22Rv1 (cell line): ENCODE data around the gene AZIN2.
"Not testable (repeated sequence)": the region's sequence is repeated elsewhere in the genome, so short reads cannot be mapped to it uniquely, and the experiment has no call there.

Experiments used
- H3K27ac ChIP-seq: fragments of 450-650 bp; 2 replicates; pipeline ENCODE4 v1.5.1; 2017
- CTCF ChIP-seq: fragments of 450-650 bp; IDR thresholded peaks from 2 replicates; pipeline ENCODE4 v1.5.1; 2017; ENCODE audit warnings: mild to moderate bottlenecking
- ZFX ChIP-seq: fragments of 450-650 bp; IDR thresholded peaks from 2 replicates; pipeline ENCODE4 v1.6.1; 2017; ENCODE audit warnings: antibody characterized with exemption, borderline replicate concordance

The AZIN2 gene

DNA sequence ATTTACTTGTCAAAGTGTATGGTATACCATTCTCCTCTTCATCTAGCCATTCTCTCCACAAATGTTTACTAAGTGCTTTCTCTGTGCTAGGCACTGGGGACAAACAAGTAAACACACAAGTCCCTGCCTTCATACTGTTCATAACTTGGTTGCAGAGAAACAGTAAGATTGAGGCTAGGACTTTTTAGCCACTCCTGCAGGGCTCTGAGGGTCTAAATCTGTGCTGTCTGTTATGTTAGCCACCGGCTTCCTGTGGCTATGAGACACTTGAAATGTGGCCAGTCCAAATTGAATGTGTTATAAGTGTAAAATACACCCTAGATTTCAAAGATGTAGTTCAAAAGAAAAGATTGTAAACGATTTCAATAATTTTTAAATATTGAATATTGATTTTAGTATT, 50.2 kb downstream of the AZIN2 start:
- no peak for TF ChIP-seq ZFX

GRCh38 chr1:33132549-33132948, 51.6 kb downstream of the AZIN2 start:
- TF ChIP-seq CTCF, result no peak
- no peak for TF ChIP-seq ZFX
- no peak overlapping the region for H3K27ac ChIP-seq

More for the DNA sequence above, 50.2 kb downstream of the AZIN2 start:
- H3K27ac ChIP-seq, result no peak overlapping the region

DNA sequence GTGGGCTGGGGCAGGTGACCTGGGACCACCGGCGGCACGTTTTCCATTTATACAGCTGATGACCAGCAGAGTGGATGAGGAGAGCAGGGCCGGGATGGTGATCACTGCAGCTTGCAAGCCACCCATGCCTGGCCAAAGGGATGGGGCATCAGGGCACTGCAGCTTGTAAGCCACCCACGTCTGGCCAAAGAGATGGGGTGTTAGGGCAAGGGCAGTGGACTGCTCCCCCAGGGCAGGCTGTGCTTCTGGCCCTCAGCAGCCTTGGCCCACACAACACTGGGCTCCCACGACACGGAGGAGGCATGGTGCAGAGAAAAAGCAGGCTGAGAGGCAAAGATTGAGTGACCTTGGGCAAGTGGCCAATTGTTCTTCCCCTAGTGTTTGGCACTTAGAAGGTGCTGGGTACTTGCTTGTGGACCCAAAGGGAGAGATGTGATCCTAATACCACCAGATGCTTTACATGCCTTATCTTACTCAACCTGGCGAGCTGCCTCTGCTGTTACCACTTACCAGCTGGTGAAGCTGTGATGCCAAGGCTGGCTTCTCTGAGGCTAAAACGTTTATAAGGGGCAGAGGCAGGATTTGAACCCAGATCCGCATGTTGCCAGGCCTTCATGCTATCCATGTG, 52.6 kb downstream of the AZIN2 start:
- H3K27ac ChIP-seq, result no peak overlapping the region
- no peak for TF ChIP-seq CTCF
- TF ChIP-seq ZFX, result no peak

GRCh38 chr1:33136041-33136440, 55.1 kb downstream of the AZIN2 start:
- not testable (repeated sequence) for H3K27ac ChIP-seq

DNA sequence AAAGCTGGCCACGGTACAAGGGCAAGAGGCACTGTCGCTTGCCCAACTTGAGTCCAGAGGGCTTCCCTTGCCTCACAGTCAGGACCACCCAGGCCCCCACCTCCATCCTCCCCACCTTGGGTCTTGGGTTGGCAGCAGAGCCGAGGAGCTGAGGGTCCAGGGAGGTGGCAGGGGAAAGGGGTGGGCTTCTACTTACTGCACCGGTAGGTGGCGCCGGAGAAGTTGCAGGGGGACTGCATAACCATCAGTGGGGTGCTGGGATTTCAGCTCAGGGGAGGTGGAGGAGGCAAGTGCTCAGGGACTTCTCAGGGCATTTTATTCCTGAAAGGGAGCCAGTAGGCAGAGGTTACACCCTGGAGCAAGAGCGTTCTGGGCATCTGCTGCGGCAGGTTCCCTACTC, 56.8 kb downstream of the AZIN2 start:
- TF ChIP-seq ZFX (no peak), CTCF (peak; percentile 46)
- H3K27ac ChIP-seq, result no peak overlapping the region

DNA sequence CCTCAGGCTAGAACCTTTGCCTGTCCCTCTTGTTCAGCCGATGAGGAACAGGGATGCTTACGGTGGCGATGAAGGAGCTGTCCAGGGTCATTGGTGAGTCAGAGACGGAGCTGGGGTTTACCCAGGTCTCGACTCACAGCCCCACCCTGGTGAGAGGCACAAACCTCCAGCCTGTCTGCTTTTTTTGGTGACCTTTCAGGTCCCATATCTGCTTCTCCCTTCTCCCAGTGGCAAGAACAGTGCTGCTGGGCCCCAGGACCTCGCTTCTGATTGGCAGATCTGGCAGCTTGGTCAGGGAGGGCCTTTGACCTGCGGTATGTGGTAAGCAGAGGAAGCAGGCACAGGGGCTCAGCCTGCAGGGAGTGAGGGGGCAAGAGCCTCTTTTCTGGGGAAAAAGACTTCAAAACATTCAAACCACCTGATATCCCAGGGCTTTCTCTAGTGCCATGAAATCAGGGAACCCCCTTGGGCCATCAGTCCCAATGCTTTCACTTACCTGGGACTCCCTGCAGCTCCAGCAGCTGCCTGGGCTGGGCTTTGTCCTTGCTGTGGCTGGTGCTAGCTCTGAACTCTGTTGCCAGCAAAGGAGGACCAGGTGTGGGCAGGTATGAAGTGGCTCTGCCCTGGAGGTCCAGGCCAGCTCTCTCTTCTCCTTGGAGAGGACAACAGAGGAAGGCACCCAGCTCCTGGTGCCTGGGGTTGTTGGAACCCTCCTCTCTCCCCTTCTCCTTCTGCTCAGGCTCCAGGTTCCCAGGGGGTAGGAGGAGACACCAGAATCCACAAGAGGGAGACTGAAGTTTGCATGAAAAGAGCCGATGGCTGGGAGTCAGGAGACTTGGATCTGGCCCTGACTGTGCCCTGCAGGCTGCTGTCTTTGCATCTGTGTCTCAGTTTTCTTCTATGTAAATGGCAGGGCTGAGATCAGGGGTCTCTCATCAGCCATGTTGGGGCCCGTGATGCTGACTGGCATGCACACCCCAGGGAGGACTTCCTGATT, 59.5 kb downstream of the AZIN2 start:
- TF ChIP-seq ZFX, result no peak
- no peak overlapping the region for H3K27ac ChIP-seq

DNA sequence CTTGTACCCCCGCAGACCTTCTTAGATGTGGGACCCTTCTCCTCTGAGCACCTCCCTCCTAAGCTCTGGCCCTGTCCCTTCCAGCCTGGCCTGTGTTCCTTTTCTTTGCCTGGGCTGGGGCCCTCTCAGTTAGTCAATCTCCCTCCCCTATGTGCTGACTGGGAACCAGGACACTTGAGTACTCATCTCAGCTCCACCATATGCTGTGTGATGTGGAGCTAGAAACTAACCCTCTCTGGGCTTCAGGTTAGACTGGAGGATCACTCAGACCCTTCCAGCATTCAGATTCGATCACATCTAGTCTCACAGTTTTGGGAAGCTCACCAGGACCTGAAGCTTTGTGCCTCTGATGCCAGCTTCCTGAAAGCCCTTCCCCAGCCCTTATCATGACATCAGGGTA, 60.3 kb downstream of the AZIN2 start:
- no peak overlapping the region for H3K27ac ChIP-seq
- TF ChIP-seq ZFX, result no peak
- no peak for TF ChIP-seq CTCF

DNA sequence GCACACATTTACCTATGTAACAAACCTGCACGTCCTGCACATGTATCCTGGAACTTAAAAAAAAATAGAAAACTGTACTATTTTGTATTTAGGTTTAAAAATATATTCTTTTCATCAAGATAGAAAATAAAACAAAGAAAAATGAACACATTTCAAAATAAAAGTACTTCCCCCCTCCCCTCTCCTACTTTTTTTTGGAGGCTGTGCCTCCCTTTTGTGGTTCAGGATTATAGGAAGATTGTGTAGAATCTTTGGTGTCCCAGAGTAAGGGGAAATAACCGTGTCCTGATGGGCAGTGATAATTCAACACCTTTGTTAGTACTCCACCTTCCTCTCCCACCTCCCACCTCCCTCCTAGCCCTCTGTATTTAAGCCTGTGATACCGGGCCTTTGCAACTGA, 60.8 kb downstream of the AZIN2 start:
- TF ChIP-seq CTCF, result no peak
- H3K27ac ChIP-seq, result no peak overlapping the region
